Left renal pelvis (tissue), 4 donors: Measurements from ENCODE around the gene RAB26. TPM values are rescaled to one million over a fixed set of nuclear protein-coding genes. Genes with fewer than 3 reads are reported as not detected.
"Not testable (repeated sequence)": the region's sequence is repeated elsewhere in the genome, so short reads cannot be mapped to it uniquely, and the experiment has no call there.

Experiments
- DNase-seq, 4 donors: peaks; one replicate each; pipeline ENCODE4 v3.0.0-alpha.2; 2013; ENCODE audit warnings: low read depth in 4 of 4, low spot score in 3 of 4
- polyA plus RNA-seq, 4 donors: library from polyadenylated mRNA; unstranded; fragments of 120-200 nt; gene quantifications; one replicate each; pipeline ENCODE4 v1.2.1, GENCODE V29; 2013; ENCODE audit not compliant: insufficient read length in 4 of 4

The RAB26 gene
- polyA plus RNA-seq, 4 donors = 1.9 to 4.0 (median 2.4) TPM

GRCh38 chr16:2194166-2194834, 45.9 kb downstream of the RAB26 start:
- no peak for DNase-seq

- DNase-seq = no peak
These were observed 46.5 kb downstream of the RAB26 start for GRCh38 chr16:2194852-2195321.

DNA sequence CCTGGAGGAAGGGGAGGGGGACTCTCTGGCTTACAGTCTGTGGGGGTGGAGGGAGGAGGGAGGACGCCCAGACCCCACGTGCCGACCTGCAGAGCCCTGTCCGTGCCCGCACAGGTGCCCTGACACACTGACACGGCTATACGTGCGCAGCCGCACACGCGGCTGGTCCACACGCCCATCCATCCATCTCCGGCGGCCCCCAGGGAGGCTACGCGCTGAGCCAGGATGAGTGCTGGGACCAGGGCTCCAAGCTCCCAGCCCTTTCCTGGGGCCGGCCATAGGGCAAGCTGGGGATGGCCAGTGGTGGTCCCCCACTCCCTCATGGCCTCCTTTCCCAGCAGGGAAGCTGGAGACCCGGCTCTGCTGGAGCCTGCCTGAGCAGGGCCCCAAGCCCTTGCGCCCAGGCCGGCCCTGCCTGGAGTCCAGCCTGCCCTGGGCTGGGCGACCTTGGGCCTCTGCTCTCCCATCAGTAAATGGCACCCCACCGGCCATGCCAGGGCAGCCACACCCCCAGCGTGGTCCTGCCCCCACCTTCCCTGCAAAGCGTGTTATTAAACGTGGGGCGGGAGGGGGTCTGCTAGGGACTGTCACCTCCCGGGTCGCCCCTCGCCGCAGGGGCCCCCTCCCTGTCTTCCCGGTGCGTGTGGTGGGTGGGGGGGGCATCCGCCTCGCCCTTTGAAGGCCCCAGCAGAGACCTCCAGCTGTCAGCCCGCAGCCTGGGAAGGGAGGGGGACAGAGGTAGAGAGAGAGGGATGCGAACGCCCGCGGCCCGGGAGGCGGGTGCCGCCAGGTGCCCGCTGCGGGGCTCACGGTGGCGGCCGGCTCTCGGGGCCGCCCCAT, 47.1 kb downstream of the RAB26 start:
- no peak for DNase-seq

- DNase-seq = no peak
These were observed 47.9 kb downstream of the RAB26 start, which contains the start of gene CASKIN1 for GRCh38 chr16:2196162-2196980. Gene CASKIN1, minus strand, starts transcription at chr16:2196605. Its CDS starts 173 bp downstream, at chr16:2196432.

- DNase-seq = no peak
These were observed 48.6 kb downstream of the RAB26 start for GRCh38 chr16:2196981-2197511.

DNA sequence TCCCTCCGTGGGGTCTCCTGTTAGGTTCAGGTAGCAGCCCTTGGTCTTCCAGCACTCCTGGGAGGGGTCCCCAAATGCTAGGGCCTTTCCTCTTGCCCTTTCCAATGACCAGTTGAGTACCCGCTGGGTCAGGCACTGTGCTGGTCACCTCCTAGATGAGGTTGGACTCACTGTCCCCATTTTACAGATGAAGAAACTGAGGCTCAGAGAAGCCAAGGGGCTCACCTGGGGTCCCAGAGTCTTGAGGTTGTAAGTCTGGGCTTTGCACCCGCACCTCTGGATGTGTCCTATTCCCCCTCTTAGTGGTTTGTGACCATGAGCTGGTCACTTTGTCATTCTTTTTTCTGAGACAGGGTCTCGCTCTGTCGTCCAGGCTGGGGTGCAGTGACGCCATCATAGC, 49.3 kb downstream of the RAB26 start:
- DNase-seq = no peak

DNA sequence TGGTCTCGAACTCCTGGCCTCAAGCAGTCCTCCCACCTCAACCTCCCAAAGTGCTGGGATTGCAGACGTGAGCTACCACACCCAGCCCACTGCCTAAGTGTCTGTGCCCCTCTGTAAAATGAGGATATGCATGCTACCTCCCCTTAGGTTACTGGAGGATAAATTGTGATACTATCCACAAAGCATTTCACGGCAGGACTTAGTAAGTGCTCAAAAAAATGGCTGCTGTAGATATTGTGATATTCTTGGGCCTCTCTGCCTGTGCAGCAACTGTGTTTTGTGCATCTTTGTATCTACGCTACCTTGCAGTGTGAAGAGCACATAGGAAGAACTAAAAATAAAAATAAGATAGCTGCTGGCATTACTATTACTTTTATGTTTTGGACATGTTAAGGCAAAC, 49.9 kb downstream of the RAB26 start:
- no peak for DNase-seq

GRCh38 chr16:2199095-2199494, 50.7 kb downstream of the RAB26 start:
- no peak for DNase-seq

- DNase-seq = no peak
These were observed 51.3 kb downstream of the RAB26 start for GRCh38 chr16:2199621-2200139.

DNA sequence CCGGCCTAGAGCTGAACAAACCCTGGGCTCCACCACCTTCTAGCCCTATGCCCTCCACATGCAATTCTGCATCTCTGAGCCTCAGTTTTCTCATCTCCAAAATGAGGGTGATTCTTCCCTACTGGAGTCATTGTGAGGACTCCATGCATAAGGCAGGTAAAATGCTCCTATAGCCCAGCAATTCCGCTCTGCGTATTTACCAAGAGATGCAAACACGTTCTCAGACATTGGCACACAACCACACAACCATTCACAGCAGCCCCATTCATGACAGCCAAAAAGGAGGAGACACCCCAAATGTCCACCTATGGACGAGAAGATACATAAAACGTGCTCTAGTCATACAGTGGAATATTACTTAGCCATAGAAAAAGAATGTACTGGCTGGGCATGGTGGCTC, 51.9 kb downstream of the RAB26 start:
- DNase-seq = no peak

DNA sequence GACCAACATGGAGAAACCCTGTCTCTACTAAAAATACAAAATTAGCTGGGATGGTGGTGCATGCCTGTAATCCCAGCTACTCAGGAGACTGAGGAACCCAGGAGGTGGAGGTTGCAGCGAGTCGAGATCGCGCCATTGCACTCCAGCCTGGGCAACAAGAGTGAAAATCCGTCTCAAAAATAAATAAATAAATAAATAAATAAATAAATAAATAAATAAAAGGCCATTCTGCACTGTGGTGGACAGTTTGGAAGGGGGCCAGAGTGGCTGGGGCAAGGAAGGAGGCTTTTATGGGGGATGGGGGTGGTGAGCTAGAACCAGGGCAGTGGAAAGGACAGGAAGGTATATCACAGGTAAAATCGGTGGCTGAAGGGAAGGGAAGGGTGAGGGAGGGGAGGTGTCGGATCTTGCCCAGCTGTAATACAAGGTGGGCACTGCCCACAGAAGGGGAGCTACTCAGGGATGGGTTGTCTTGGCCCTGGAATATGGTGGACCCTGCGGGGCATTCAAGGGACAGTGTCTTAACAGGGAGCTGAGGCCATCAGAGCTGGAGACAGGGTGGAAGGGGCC, 54.8 kb downstream of the RAB26 start:
- DNase-seq = not testable (repeated sequence)

Other genes starting within 250 kb of the RAB26 start
- gene HS3ST6, start 230.2 kb upstream of the RAB26 start, polyA plus RNA-seq = under 1 TPM in 3 of 4 donors, not detected in 1; 0.27 to 0.63 (median 0.42) TPM
- 10 to 100 TPM; 12.7 to 78.7 (median 58.5) TPM for gene MSRB1, start 205.4 kb upstream of the RAB26 start, polyA plus RNA-seq
- gene RPL3L, start 193.9 kb upstream of the RAB26 start, polyA plus RNA-seq = under 1 TPM; 0.09 to 0.34 (median 0.13) TPM
- gene NDUFB10, start 189.1 kb upstream of the RAB26 start, polyA plus RNA-seq = 100 to 1,000 TPM in 3 of 4 donors, 10 to 100 TPM in 1; 86.4 to 134 (median 128) TPM
- gene RPS2, start 183.8 kb upstream of the RAB26 start, polyA plus RNA-seq = 1,000 to 10,000 TPM; 1,831 to 2,075 (median 1,960) TPM
- gene RNF151, start 181.8 kb upstream of the RAB26 start, polyA plus RNA-seq = not detected
- 10 to 100 TPM; 25.1 to 46.9 (median 29.1) TPM for gene TBL3, start 176.6 kb upstream of the RAB26 start, polyA plus RNA-seq
- gene NOXO1, start 167.2 kb upstream of the RAB26 start, polyA plus RNA-seq = 1 to 10 TPM in 1 of 4 donors, under 1 TPM in 3; 0.45 to 3.0 (median 0.78) TPM
- gene GFER, start 164.4 kb upstream of the RAB26 start, polyA plus RNA-seq = 10 to 100 TPM; 17.3 to 29.2 (median 23.9) TPM
- 1 to 10 TPM; 1.7 to 3.1 (median 1.9) TPM for gene SYNGR3, start 158.7 kb upstream of the RAB26 start, polyA plus RNA-seq
- gene ZNF598, start 138.8 kb upstream of the RAB26 start, polyA plus RNA-seq = 10 to 100 TPM; 16.9 to 28.3 (median 18.9) TPM
- gene NPW, start 128.8 kb upstream of the RAB26 start, polyA plus RNA-seq = 10 to 100 TPM in 1 of 4 donors, 1 to 10 TPM in 3; 4.2 to 12.3 (median 7.3) TPM
- gene NHERF2, start 121.7 kb upstream of the RAB26 start, polyA plus RNA-seq = 100 to 1,000 TPM; 102 to 161 (median 104) TPM
- gene NTHL1, start 100.8 kb upstream of the RAB26 start, polyA plus RNA-seq = 10 to 100 TPM; 15.8 to 27.1 (median 17.5) TPM
- 100 to 1,000 TPM; 121 to 183 (median 146) TPM for gene TSC2, start 100.6 kb upstream of the RAB26 start, polyA plus RNA-seq
- 100 to 1,000 TPM in 2 of 4 donors, 10 to 100 TPM in 2; 51.6 to 119 (median 94.0) TPM for gene PKD1, start 12.7 kb upstream of the RAB26 start, polyA plus RNA-seq
- 10 to 100 TPM; 41.7 to 56.9 (median 50.5) TPM for gene TRAF7, start 7.2 kb downstream of the RAB26 start, polyA plus RNA-seq
- 1 to 10 TPM in 3 of 4 donors, under 1 TPM in 1; 0.79 to 2.4 (median 1.4) TPM for gene CASKIN1, start 48.0 kb downstream of the RAB26 start, polyA plus RNA-seq
- 10 to 100 TPM; 32.8 to 55.0 (median 40.7) TPM for gene MLST8, start 56.8 kb downstream of the RAB26 start, polyA plus RNA-seq
- 10 to 100 TPM in 1 of 4 donors, 1 to 10 TPM in 3; 4.6 to 11.5 (median 5.4) TPM for gene BRICD5, start 62.2 kb downstream of the RAB26 start, polyA plus RNA-seq
- 10 to 100 TPM in 3 of 4 donors, 1 to 10 TPM in 1; 7.3 to 19.3 (median 13.3) TPM for gene PGP, start 66.2 kb downstream of the RAB26 start, polyA plus RNA-seq
- 10 to 100 TPM; 13.8 to 24.3 (median 15.7) TPM for gene E4F1, start 75.0 kb downstream of the RAB26 start, polyA plus RNA-seq
- 1 to 10 TPM in 1 of 4 donors, under 1 TPM in 3; 0.63 to 2.0 (median 0.90) TPM for gene DNASE1L2, start 87.8 kb downstream of the RAB26 start, polyA plus RNA-seq
- gene ECI1, start 103.0 kb downstream of the RAB26 start, polyA plus RNA-seq = 10 to 100 TPM; 30.5 to 89.5 (median 58.5) TPM
- gene RNPS1, start 119.5 kb downstream of the RAB26 start, polyA plus RNA-seq = 100 to 1,000 TPM; 146 to 214 (median 201) TPM
- gene ABCA3, start 192.1 kb downstream of the RAB26 start, polyA plus RNA-seq = 10 to 100 TPM in 1 of 4 donors, 1 to 10 TPM in 3; 5.0 to 15.4 (median 5.9) TPM